Pancreas (tissue), 10 donors: Measurements from ENCODE around the gene ZNF217. TPM values are rescaled to one million over a fixed set of nuclear protein-coding genes. Genes with fewer than 3 reads are reported as not detected.
"Not testable (repeated sequence)": the region's sequence is repeated elsewhere in the genome, so short reads cannot be mapped to it uniquely, and the experiment has no call there.

Experiments used
- ATAC-seq, 4 donors: fragments of 200-7000 bp; cut with Tn5 transposase; one replicate each; pipeline versions ENCODE4 v1.8.0 to v1.9.1; 2020; ENCODE audit warnings: mild to moderate bottlenecking in 4 of 4, moderate library complexity in 4 of 4
- DNase-seq, 6 donors: peaks; one replicate each; pipeline ENCODE4 v3.0.0-alpha.2; 2020
- FAIRE-seq: peaks from 2 replicates; lab custom pipeline; 2012; peaks lifted over from hg19 to GRCh38; lab: Jason Lieb, UNC
- H3K27ac ChIP-seq, 4 donors: fragments of 200-600 bp; sonication (generic); 1 replicate in 3 of 4; 2 replicates in 1 of 4; pipeline versions ENCODE4 v1.5.0 to v1.8.0; 2020
- H3K27me3 ChIP-seq, 4 donors: fragments of 200-600 bp; one replicate each; pipeline ENCODE4 v1.8.0; 2021
- H3K36me3 ChIP-seq, 3 donors: fragments of 200-600 bp; sonication (generic) in 1 of 3; one replicate each; pipeline versions ENCODE4 v1.5.0 to v1.8.0; 2020 to 2021
- H3K4me1 ChIP-seq, 3 donors: fragments of 200-600 bp; one replicate each; pipeline ENCODE4 v1.8.0; 2021
- H3K4me3 ChIP-seq, 4 donors: fragments of 200-600 bp; sonication (generic) in 2 of 4; one replicate each; pipeline versions ENCODE4 v1.5.0 to v1.8.0; 2020 to 2021
- H3K9me3 ChIP-seq, 4 donors: fragments of 200-600 bp; one replicate each; pipeline ENCODE4 v1.8.0; 2021
- WGBS, 2 donors: extraction: QIAGEN DNeasy Blood & Tissue Kit; methylation state at CpG; one replicate each; pipeline ENCODE4 v1.1.7; 2013; 5-methylcytosine and 5-hydroxymethylcytosine counted together
- intact Hi-C, 3 donors: fragments of 100-400 bp; cut with DNase I; formaldehyde crosslinking; loops; one replicate each; pipeline versions ENCODE4 v1.11.1 to v1.14.2; 2022
- polyA plus RNA-seq, 2 donors: library from polyadenylated mRNA; stranded (reverse); fragments of 200-250 nt; gene quantifications; one replicate each; pipeline ENCODE4 v1.2.3, GENCODE V29; 2013
- total RNA-seq, 6 donors: library from RNA; stranded (reverse); fragmentation: NEBNext Ultra II Directional in 4 of 6; extraction: Animal tissue kit (Norgen Biotek cat#: 25700) in 4 of 6; gene quantifications; one replicate each; pipeline versions ENCODE4 v1.2.1 to v1.2.4, GENCODE V29; 2021 to 2023
- TF ChIP-seq, protein P1 (sequence below), 4 donors: fragments of 200-600 bp; sonication (generic) in 3 of 4; IDR thresholded peaks; one replicate each; pipeline versions ENCODE4 v1.5.0 to v1.8.0; 2021; ENCODE audit warnings: antibody characterized with exemption in 4 of 4
- donor health status: healthy with polysubstance abuse.
- donor health status: DM: no; HTN: no; CAD: no; lungs with moderate emphysema.
- donor health status: DM: no; HTN: no; CAD: no.
- donor health status: control.
- donor health status: control.
- donor health status: Bipolar disorder and iron deficiency.
- donor health status: DM: yes; HTN: yes; CAD: no.
- donor health status: DM: no; HTN: no; CAD: no.
- donor health status: DM: no; HTN: no; CAD: no.
- donor health status: DM: yes; HTN: yes; CAD: no.

ZNF217 gene
- total and polyA plus RNA-seq, 8 donors: 4.2 to 29.5 (median 12.8) TPM

DNA sequence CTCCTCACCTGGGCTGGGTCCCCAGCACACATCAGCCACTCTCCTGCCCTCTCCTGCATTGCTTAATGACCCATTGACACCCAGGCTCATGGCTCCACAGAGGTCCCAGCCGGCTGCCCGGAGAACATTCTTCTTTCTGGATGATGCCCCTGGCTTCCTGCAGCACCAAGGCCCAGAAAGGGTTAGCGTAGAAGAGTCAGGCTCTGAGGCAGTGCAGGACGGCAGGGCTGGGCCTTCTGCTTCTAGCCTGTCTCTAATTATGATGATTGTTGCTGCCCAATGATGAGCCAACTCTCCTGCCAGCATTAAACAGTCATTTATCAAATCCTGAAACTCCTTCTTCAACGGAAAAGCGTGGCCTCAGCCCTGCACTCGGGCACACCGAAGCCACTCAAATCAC is 66.4 kb downstream of the ZNF217 start:
- no peak overlapping the region for H3K4me3 ChIP-seq
- ATAC-seq (no peak), FAIRE-seq (no peak), DNase-seq (no peak)
- H3K27me3 ChIP-seq: no peaks in the 10 kb centered on the region
- intact Hi-C loops: no loop called here
- no peaks in the 10 kb centered on the region for H3K4me1 ChIP-seq
- TF ChIP-seq, protein P1, sequence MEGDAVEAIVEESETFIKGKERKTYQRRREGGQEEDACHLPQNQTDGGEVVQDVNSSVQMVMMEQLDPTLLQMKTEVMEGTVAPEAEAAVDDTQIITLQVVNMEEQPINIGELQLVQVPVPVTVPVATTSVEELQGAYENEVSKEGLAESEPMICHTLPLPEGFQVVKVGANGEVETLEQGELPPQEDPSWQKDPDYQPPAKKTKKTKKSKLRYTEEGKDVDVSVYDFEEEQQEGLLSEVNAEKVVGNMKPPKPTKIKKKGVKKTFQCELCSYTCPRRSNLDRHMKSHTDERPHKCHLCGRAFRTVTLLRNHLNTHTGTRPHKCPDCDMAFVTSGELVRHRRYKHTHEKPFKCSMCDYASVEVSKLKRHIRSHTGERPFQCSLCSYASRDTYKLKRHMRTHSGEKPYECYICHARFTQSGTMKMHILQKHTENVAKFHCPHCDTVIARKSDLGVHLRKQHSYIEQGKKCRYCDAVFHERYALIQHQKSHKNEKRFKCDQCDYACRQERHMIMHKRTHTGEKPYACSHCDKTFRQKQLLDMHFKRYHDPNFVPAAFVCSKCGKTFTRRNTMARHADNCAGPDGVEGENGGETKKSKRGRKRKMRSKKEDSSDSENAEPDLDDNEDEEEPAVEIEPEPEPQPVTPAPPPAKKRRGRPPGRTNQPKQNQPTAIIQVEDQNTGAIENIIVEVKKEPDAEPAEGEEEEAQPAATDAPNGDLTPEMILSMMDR (IDR thresholded peaks at IDR 0.05): no peak
- no peaks in the 10 kb centered on the region for H3K36me3 ChIP-seq
- H3K27ac ChIP-seq: no peak overlapping the region
- WGBS, 2 donors: 64 to 68% methylated on average over 8 of the region's 8 CpGs
- H3K9me3 ChIP-seq: no peaks in the 10 kb centered on the region

DNA sequence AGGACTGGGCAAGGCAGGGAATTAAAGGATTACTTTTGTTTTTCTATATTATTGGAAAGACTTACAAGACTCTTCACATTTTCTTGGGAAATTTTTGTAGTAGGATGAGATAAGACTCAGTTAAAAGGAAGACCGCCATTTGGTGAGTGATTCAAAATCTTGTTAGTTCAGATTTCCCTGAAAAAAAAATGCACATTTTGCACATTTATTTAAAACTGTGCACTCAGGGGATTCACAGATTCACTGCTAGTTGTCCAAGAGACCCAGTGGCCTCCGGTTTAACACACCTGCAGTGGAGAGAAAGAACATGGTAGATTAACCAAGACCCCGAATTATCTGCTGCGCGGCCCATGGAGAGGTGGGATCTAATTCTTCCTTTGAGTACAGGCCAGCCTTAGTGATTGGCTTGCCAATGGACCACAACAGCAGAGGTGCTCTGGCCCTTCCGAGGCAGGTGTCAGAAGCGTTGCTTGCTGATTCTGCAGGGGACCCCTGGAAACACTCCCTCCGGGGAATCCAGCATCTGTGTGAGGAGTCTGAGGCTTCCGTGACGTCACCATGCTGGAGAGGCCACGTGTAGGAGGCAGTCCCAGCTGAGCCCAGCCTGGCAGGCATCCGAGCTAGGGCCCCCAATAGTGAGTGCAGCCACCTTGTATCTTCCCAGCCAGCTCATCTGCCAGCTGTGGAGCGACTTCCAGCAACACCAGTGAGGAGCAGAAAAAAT is 68.9 kb downstream of the ZNF217 start:
- H3K36me3 ChIP-seq: no peaks in the 10 kb centered on the region
- H3K4me1 ChIP-seq: no peaks in the 10 kb centered on the region
- DNase-seq (no peak), ATAC-seq (no peak), FAIRE-seq (no peak)
- H3K4me3 ChIP-seq: no peak overlapping the region
- WGBS, 2 donors: 68 to 69% methylated on average over 13 of the region's 13 CpGs
- intact Hi-C loops: no loop called here
- H3K27ac ChIP-seq: no peak overlapping the region
- H3K9me3 ChIP-seq: no peaks in the 10 kb centered on the region
- TF ChIP-seq, protein P1 (IDR thresholded peaks at IDR 0.05): no peak
- no peaks in the 10 kb centered on the region for H3K27me3 ChIP-seq

DNA sequence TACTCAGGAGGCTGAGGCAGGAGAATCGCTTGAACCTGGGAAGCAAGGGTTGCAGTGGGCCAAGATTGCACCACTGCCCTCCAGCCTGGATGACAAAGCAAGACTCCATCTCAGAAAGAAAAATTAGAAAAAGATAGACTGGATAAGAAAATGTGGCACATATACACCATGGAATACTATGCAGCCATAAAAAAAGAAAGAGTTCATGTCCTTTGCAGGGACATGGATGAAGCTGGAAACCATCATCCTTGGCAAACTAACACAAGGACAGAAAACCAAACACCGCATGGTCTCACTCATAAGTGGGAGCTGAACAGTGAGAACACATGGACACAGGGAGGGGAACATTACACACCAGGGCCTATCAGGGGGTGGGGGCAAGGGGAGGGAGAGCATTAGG is 70.0 kb downstream of the ZNF217 start:
- H3K4me3 ChIP-seq, FAIRE-seq, H3K27ac ChIP-seq, H3K27me3 ChIP-seq, H3K9me3 ChIP-seq, DNase-seq, H3K4me1 ChIP-seq, ATAC-seq, intact Hi-C loops, H3K36me3 ChIP-seq: not testable (repeated sequence)
- WGBS, 2 donors: 90 to 92% methylated on average over 2 of the region's 2 CpGs

DNA sequence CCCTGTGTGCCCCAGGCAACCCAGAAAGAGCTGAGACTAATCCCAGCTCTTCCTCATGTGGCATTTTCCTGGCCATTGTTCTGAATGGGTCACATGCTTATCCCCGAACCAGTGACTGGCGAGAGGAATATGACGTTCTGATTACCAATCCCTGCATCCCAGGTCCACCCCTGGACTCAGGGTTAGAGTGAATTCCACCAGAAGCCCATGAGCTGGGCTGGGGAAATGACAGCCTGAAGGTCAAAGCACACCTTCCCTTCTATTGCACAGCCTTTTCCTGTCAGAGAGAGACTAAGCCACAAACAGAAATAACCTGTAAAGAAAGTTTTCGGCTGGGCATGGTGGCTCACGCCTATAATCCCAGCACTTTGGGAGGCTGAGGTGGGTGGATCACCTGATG is 70.9 kb downstream of the ZNF217 start:
- TF ChIP-seq, protein P1 (IDR thresholded peaks at IDR 0.05): no peak
- ATAC-seq (no peak), FAIRE-seq (no peak), DNase-seq (no peak)
- Histone ChIP-seq H3K27ac (no peak overlapping the region), H3K9me3 (no peaks in the 10 kb centered on the region), H3K4me3 (no peak overlapping the region), H3K27me3 (no peaks in the 10 kb centered on the region), H3K36me3 (no peaks in the 10 kb centered on the region), H3K4me1 (no peaks in the 10 kb centered on the region)
- intact Hi-C loops: no loop called here
- 60 to 80% methylated on average over 5 of the region's 5 CpGs for WGBS, 2 donors

DNA sequence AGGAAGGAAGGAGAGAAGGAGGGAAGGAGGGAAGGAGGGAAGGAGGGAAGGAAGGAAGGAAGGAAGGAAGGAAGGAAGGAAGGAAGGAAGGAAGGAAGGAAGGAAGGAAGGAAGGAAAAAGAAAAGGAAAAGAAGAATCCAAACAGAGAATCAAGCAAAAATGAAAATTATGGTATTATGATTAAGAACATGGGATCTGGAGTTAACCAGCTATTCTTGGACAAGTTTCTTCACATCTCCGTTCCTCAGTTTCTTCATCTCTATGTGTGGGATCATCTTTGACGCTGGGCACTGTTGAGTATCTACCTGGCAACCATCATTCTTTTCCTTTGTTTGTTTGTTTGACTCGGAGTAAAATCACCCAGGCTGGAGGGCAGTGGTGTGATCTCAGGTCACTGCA is 71.6 kb downstream of the ZNF217 start:
- ATAC-seq (no peak), DNase-seq (no peak), FAIRE-seq (no peak)
- H3K9me3 ChIP-seq: no peaks in the 10 kb centered on the region
- no peaks in the 10 kb centered on the region for H3K36me3 ChIP-seq
- intact Hi-C loops: no loop called here
- H3K4me1 ChIP-seq: no peaks in the 10 kb centered on the region
- WGBS, 2 donors: 58 to 69% methylated on average over 3 of the region's 3 CpGs
- H3K4me3 ChIP-seq: no peak overlapping the region
- H3K27ac ChIP-seq: no peak overlapping the region
- TF ChIP-seq, protein P1 (IDR thresholded peaks at IDR 0.05): no peak
- no peaks in the 10 kb centered on the region for H3K27me3 ChIP-seq

DNA sequence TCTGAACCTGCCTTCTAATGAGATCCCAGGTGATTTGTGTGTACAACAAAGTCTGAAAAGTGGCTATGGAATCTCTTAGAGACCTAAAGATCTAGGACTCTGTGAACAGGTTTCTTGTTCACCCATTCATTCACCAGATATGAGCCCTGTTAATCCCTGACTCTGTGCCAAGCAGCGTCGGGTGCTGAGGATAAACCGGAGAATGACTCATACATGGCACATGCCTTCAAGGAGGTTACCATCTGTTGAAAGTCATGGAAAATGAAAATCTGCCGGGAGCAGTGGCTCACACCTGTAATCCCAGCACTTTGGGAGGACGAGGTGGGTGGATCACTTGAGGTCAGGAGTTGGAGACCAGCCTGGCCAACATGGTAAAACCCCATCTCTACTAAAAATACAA is 72.2 kb downstream of the ZNF217 start:
- DNase-seq: peak in 1 of 6 donors; percentile 21
- 63% methylated on average over 5 of the region's 5 CpGs for WGBS, 2 donors
- H3K9me3 ChIP-seq, FAIRE-seq, H3K27me3 ChIP-seq, H3K36me3 ChIP-seq, H3K4me1 ChIP-seq, ATAC-seq, H3K27ac ChIP-seq, H3K4me3 ChIP-seq, intact Hi-C loops: not testable (repeated sequence)
